Left lobe of liver (tissue), 2 donors: ENCODE measurements around the gene UBE2E2. TPM values are rescaled to one million over a fixed set of nuclear protein-coding genes. Genes with fewer than 3 reads are reported as not detected.

ENCODE experiments used
- ATAC-seq: fragments of 200-7000 bp; cut with Tn5 transposase; one replicate; pipeline ENCODE4 v1.9.1; 2020; ENCODE audit warnings: mild to moderate bottlenecking, moderate library complexity
- DNase-seq: peaks from one replicate; pipeline ENCODE4 v3.0.0-alpha.2; 2020; ENCODE audit warnings: low spot score
- total RNA-seq: library from RNA; stranded (reverse); gene quantifications from one replicate; pipeline ENCODE4 v1.2.1, GENCODE V29; 2021
- donor health status: DM: no; HTN: no; CAD: no; lungs with moderate emphysema.
- donor health status: DM: no; HTN: yes; CAD: no.

UBE2E2 gene
- total RNA-seq, 1 donor from 2014 or later: 14.4 TPM

DNA sequence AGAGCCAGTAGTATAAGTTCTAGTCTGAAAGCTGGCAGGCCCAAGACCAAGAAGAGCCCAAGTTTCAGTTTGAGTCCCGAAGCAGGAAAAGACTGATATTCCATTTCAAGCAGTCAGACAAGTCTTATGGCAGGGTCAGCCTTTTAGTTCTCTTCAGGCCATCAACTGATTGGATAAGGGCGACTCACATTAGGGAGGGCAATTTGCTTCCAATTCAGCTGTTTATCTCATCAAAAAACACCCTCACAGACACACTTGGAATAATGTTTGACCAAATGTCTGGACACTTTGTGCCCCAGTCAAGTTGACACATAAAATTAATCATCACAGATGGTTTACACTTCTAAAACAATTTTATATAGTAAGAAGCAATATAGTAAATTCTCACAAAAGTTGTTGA lies 69.7 kb downstream of the UBE2E2 start:
- DNase-seq: no peak
- ATAC-seq: no peak

DNA sequence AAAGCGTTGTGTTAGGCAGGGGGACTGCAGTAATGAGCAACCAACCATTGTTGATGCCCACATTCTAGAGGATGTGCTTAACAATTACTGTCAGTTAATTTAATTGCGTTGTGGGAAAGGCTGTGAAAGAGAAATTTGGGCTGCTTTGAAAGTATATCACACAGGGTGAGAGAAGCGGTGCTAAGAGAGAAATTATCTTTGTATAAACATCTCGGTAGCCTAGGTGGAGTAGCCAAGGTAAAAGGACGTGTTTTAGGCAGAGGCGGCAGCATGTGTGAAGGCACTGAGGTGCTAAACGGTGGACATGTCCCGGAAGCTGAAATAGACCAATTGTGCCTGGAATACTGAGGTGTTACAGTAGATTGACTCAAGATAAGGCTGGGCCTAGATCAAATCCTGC lies 71.9 kb downstream of the UBE2E2 start:
- ATAC-seq (no peak), DNase-seq (no peak)

DNA sequence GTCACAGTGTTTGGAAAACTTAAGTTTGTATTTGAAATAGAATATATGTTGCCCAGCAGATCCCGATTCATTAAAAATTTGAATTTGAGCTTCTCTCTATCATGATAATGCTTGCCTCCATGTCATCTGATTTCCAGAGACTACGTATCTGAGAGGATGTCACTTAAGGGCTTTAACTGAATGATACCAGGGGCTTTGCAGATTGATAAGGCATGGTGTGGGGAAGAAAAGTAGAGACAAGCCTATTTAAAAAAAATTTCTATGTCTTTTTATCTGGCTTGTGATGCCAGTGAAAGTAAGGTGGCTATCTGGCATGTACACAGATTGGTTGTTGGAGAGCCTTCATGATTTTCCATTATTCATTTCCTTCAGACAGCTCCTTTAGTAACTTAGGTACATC lies 72.7 kb downstream of the UBE2E2 start:
- ATAC-seq (no peak), DNase-seq (no peak)

DNA sequence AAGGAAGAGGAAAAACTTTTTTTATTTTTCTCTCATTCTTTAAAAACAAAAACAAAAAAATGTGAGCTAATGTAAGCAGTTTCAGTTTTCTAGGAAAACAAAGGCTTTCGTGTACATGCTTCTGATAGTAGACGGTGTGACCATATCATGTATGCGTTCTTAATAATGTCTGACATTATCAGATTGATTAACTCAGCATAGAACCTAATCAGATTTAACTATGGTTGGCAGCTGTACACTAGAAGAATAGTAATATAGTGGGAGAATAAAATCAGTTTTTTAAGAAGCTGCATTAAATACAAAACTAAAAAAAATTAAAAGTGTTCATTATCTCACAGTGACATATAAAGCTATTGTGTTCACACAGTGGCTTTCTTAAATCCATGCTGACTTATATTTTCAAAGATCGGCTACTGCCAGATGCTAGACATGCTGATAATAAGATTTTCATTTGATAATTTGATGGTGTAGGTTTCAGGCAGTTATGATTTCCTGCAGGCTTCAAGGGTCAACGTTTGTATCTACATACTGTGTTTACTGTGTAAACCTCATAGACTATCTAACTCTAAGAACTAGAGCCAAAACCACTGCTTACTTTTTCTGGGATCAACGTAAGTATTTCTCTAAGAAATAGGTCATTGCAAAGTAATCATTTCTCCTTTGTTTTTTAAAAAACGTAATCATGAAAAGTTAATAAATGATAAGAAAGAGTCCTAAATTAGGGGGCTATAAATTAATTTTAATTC lies 74.0 kb downstream of the UBE2E2 start:
- ATAC-seq: peak; percentile 92
- no peak for DNase-seq

DNA sequence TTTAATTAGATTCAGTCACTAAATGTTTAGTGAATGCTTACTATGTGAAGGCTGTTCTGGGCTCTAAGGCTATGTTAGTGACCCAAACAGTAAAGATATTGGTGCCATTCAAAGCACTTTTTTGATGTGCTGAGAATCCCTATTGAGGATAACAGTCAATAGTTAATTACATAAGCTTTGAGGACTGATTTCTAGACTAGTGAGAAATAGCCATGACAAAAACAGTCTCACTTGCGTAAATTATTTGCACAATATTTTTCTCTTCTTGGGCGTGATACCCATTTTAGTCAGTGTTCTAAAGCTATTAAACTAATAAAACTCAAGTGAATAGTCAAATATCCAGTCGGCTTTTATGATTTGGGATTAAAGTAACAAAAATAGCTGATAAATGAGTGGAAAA lies 74.6 kb downstream of the UBE2E2 start:
- ATAC-seq (peak; percentile 62), DNase-seq (no peak)

DNA sequence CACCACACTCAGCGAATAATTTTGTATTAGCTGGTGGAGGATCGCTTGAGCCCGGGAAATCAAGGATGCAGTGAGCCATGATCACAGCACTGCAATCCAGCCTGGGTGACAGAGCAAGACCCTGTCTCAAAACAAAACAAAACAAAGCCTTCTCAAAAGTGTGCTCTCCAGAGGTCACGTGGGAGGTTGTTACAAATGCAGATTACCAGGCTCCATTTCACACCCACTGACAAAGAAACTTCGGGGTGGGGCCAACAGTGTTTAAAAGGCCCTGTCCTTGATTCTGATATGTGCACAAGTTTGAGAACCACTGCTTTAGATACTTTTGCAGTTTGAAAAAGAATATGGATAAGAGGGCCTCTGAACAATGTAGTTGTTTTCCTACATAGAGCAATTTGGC lies 80.5 kb downstream of the UBE2E2 start:
- no peak for DNase-seq
- ATAC-seq: no peak

DNA sequence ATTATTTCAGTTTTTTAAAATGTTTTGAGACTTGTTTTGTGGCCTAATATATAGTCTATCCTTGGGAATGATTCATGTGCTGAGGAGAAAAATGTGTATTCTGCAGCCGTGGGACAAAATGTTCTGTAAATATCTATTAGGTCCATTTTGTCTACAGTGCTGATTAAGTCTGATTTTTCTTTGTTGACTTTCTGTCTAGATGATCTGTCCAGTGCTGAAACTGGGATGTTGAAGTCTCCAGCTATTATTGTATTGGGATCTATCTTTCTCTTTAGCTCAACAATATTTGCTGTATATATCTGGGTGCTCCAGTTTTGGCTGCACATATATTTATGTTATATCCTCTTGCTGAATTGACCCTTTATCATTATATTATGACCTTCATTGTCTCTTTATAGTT lies 85.2 kb downstream of the UBE2E2 start:
- DNase-seq (no peak), ATAC-seq (peak; percentile 29)

DNA sequence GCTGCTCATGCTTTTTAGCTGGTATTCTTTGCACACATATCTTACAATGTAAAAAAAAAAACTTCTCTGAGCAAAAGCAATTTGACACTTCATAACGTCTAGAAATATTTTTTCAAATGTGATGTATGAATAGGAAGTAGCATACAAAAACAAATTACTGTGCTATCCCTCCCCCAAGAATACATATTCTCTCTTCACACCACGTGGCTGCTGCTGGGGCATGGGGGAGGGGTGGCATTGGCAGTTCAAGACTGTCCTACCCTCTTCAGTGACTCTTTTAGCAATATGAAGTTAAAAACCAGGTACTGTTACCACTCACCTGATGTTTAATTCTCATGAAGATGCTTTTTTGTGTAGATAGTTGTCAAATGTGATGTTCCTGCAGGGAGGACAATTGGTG lies 85.6 kb downstream of the UBE2E2 start:
- DNase-seq: no peak
- no peak for ATAC-seq

DNA sequence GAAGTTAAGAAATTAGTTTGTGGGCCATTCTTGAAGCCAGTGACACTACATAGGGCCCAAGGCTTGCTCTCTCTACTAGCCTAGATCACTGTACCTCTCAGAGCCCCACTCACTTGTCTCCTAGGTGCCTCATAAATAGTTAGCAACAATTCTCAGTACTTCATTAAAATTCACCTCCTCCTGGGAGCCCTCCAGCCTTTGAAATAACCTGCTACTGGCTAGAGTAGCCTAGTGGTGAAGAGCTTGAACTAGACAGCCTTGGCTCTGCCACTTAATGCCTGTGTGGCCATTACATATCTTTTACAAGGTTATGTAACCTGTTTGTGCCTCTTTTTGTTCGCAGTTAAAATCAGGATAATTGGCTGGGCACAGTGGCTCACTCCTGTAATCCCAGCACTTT lies 89.3 kb downstream of the UBE2E2 start:
- DNase-seq (no peak), ATAC-seq (no peak)

DNA sequence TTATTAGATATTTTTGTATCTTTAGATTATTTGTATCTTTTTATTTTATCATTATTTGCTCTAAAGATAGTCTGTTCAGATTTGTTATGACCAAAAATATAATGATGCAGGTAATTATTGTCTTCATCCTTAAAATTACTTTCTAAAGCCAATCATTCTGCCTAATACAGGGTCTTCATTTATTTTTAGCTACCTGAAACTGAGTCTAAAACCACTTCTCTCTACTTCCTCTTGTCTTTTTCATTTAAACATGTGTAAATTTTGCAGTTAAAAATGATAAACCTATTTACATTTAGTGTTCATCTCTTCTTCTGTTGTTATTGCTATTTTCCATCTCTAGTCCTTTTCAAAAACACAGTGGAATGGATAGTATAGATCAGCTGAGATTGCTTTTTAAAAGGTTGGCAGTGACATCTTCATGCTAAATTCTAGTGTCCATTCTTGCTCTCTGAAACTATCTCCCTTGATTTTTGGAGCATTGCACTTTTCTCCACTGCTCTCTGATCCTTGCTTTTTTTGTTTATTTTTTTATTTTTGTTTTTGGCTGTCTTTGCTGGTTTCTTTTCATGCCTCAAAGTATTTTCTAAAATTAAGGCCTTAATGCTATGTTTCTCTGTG lies 91.8 kb downstream of the UBE2E2 start:
- ATAC-seq (no peak), DNase-seq (no peak)

DNA sequence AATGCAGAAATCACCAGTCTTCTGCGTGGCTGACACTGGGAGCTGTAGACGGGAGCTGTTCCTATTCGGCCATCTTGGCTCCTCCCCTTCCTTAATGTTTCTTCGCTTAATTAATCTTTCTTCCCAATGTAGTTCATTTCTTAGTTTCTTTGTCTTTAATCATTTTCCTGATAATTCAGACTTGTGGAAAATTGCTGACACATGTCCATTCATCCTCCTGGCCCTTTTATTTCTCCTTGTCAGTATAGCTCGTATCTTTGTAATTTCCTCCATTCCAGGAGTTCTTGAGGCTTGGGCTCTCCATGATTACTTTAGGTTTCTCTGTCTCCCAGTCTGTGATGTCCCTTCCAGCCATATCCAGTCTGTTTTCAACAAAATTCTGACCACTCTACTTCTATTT lies 98.7 kb downstream of the UBE2E2 start:
- DNase-seq (no peak), ATAC-seq (no peak)

DNA sequence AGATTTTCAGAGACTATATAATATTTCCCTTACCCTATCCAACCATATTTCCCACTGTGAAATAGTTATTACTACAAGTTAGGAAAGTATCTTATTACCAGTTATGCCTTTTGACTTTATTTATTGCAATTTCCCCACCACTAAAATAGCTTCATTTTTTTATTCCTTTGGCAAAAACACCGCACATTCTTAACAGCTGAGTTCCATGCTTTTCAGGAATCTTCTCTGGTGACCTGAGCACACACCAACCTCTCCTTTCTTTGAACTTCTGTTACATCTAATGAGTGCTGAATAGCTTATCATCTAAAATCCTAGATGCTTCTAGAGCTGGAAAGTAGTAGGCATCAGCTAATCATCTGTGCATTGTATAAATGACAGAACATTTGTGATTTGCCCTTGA lies 99.1 kb downstream of the UBE2E2 start:
- no peak for ATAC-seq
- no peak for DNase-seq

DNA sequence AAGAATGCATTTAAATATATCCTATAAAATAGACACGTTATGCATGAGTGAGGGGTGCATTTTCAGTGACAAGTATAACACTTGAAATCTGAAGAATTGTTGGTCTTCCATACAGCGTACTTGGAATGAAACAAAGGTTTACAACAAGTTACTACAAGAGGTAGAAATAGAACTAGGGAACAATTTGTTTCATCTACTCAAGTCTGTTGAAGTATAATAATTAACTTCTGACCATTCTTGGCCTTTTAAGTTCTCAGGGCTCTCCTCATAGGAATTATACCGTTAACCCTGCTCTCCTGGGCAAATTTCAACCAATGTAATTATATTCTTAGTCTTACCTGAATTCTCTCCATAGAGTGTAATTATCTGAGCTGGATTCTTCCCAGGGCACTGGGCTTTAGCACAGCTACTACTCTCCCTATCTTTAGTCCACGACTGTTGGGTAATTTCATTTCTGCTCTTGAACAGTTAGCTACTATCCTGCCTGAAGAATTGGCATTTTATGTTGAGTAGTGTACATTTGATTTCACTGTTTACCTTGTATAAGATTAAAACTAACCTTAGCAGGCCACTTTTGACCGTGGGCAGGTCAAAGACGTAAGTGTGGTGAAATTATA lies 100.6 kb downstream of the UBE2E2 start:
- DNase-seq (no peak), ATAC-seq (peak; percentile 31)

DNA sequence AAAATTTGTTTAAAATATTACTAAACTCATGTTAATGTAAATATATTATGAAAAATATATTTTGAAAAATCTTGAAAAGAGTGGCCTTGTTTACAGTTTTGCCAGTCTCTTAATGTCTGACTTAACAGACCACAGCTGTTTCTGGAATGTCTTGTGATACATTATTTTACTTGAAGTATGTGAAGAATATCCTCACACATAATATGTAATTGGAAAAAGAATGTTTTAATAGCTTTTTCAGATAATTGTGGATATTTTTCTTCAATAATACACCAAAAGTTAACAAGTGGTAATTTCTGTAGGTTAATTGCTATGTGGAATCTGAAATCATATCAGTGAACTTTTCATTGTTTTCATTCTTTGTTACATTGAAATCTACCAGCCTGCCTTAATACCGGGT lies 101.3 kb downstream of the UBE2E2 start:
- no peak for ATAC-seq
- DNase-seq: no peak

DNA sequence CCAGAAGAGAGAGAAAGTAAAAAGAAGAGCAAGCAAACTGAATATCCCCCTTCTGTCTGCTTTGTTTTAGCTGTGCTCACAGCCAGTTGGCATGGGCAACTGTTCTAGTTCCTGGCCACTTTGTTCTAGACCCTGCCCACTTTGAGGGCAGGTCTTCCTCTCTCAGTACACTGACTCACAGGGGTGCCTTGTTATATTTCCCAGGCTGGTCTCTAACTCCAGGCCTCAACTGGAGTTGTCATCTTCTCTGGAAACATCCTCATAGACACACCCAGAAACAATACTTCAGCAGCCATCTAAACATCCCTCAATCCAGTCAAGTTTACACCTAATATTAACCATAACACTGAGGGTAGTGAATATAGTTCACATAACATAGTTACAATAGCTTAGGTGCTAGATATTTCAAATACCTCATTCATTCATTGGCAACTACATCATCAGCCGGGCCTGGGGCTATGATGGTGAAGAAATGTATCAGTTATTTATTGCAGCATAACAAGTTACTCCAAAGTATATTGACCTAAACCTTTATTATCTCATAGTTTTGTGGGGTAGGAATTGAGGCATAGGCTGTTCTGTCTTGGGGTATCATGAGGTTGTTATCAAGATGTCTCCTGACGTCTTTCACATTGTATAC lies 106.0 kb downstream of the UBE2E2 start:
- ATAC-seq (no peak), DNase-seq (no peak)

DNA sequence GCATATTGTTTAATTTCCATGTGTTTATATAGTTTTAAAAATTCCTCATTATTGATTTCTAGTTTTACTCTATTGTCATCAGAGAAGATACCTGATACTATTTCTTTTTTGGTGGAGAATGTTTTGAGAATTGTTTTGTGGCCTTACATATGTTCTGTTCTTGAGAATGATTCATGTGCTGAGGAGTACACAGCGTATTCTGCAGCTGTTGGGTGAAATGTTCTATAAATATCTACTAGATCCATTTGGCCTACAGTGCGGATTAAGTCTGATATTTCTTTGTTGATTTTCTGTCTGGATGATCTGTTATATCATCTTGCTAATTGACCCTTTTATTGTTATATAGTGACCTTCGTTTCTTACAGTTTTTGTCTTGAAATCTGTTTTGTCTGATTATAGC lies 109.7 kb downstream of the UBE2E2 start:
- DNase-seq (no peak), ATAC-seq (no peak)

DNA sequence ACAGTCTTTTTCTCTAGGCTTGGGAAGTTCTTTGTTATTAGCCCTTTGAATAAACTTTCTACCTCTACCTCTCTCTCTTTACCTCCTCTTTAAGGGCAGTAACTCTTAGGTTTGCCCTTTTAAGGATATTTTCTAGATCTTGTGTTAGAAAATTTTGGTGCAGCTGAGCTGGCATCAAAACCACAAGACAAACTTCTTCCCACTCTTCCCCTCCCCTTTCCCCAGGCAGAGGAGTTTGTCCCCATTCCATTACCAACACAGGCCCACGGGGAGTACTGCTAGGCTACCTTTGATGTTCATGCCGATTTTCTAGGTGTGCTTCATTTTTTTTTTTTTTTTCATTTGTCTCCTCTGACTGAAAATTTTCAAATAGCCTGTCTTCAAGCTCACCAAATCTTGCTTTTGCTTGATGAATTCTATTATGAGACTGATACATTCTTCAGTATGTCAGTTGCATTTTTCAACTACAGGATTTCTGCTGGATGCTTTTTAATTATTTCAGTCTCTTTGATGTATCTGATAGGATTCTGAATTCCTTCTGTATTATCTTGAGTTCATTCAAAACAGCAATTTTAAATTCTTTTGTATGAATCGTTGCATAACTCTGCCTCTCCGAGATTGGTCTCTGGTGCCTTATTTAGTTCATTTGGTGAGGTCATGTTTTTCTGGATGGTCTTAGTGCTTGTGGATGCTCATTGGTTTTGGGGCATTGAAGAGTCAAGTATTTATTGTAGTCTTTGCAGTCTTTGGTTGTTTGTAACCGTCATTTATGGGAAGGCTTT lies 112.0 kb downstream of the UBE2E2 start:
- ATAC-seq (no peak), DNase-seq (no peak)

DNA sequence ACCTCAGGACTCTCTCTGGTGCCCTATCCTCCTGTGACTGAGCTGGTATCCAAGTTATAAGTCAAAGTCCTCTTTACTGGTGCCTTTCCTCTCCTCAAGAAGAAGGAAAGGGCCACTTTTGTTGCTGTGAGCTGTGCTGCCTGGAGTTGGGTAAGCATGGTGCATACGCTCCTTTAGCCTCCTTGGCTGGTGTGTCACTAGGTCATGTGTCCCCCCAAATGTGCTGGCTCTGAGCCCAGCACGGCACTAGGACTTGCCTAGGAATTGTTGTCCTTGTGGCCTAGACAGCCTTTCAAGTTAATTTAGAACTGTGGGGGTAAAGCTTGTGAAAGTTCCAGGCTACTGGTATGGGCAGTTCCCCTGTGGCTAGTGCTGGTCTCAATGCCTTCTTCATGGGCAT lies 113.8 kb downstream of the UBE2E2 start:
- no peak for ATAC-seq
- no peak for DNase-seq

DNA sequence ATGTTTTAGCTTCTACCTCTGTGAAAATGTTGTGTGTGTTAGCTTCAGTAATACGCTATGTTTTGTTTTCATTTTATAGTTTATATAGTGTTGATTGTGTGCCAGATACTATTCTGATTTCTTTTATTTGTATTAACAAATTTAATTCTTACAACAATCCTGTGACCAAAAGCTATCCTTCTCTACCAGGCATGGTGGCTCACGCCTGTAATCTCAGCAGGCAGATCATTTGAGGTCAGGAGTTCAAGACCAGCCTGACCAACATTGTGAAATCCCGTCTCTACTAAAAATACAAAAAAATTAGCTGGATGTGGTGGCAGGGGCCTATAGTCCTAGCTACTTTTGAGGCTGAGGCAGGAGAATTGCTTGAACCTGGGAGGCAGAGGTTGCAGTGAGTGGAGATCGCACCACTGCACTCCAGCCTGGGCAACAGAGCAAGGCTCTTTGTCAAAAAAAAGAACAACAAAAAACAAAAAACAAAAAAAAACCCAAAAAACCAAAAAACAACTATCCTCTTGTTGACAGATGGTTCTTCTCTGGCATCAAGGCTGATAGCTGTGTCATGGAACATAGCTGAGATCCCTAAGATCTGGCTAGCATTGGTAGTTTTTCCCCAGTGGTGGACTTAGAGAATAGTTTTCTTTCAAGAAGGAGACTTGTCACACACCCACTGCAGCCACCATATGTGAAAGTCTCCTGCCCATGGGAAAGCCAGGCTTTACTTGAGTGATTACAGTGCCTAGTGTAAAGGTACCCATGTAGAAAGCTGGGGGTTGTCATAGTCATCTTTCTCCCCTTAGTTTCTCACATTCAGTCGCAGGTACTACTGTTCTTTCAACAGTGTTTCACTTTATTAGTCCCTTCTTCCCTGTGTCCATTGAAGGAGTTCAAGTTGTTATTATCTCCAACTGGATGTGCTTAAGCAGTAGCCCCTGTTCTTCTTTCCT lies 116.5 kb downstream of the UBE2E2 start:
- no peak for ATAC-seq

More for the DNA sequence above, 116.5 kb downstream of the UBE2E2 start:
- DNase-seq: no peak
